Measurements from ENCODE around the gene KIRREL2. TPM values are rescaled to one million over a fixed set of nuclear protein-coding genes. Genes with fewer than 3 reads are reported as not detected.
A peak's percentile ranks its signal among the peaks of the same experiment; 100 is the strongest.
"Not testable (repeated sequence)": the region's sequence is repeated elsewhere in the genome, so short reads cannot be mapped to it uniquely, and the experiment has no call there.

Gene KIRREL2
- total RNA-seq = under 1 TPM in 1 of 2 donors, not detected in 1; 0.06 TPM
- long read RNA-seq = 0 reads

DNA sequence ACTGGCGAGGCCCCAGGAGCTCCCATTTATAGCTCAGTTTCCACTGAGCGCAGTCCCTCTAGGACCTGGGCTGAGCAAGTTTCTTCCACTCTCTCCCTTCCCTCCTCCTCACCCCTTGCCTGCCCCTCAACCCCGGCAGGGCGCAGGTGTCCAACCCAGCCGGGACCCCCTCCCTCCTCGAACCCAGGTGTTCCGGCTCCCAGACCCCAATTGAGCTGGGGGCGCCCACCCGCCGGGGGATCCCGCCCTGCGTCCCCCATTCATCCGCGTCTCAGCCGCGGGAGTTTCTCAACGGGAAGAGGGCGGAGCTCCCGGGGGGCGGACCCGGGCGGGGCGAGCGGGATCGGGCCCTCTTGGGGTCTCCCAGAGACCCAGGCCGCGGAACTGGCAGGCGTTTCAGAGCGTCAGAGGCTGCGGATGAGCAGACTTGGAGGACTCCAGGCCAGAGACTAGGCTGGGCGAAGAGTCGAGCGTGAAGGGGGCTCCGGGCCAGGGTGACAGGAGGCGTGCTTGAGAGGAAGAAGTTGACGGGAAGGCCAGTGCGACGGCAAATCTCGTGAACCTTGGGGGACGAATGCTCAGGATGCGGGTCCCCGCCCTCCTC lies at the start of gene KIRREL2:
Gene KIRREL2 (plus strand): TSS at position 366 of the 604 bp plus-strand sequence. CDS start 209 bp downstream, at position 575.
- DNase-seq (no peak), ATAC-seq (peak; percentile 18 to 56)
- intact Hi-C loops (cut with DNase I) = no loop called here

DNA sequence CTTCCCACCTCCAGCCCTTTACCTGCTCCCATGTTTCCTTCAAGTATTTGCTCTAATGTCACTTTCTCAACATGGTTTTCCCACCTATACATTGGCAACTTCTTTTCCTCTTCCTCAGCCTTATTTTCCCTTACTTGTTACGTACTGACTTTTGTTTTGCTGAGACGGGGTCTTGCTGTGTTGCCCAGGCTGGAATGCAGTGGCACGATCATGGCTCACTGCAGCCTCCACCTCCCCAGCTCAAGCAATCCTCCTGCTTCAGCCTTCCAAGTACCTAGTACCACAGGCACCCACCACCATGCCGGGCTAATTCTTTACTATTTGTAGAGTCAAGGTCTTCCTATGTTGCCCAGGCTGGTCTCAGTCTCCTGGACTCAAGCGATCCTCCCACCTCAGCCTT lies 49.1 kb upstream of the KIRREL2 start:
- ATAC-seq (no peak), DNase-seq (no peak)
- intact Hi-C loops (cut with DNase I) = no loop called here

DNA sequence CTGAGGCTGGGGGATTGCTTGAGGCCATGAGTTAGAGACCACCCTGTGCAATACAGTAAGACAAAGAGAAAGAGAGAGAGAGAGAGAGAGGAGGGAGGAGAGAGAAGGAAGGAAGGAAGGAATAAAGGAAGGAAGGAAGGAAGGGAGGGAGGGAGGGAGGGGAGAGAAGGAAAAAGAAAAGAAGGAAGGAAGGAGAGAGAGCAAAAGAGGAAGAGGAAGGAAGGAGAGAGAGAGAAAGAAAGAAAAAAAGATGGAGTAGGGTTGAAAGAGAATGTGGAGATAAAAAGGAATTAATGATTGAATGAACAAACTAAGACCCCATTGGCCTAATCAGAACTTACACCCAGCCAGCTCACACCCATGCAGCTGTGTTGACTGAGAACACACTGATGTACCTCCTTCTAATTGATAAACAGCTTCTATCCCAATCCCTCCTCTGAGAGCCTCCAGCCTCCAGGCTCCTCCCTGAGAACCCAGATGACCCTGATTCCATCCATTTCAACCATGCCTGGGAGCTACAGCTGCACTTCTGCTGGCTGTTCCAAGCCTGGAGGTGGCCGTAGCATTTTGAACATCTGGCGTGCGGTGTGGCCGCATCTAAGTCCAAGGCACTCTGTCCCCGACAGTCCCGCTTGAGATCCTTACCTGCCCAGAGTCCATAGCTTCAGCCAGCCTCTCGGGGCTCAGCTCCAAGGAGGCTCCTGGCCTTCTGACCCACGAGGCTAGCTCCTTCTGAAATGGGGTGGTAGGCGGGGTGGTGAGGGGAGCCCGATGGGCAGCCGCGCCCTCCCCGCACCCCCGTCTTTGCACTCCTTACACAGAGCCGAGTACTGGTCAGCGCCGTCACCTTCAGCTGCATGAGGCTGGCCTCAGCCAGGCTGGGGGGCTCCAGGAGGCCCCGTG lies 45.1 kb upstream of the KIRREL2 start:
- intact Hi-C loops (cut with DNase I) = no loop called here
- ATAC-seq (no peak), DNase-seq (no peak)

DNA sequence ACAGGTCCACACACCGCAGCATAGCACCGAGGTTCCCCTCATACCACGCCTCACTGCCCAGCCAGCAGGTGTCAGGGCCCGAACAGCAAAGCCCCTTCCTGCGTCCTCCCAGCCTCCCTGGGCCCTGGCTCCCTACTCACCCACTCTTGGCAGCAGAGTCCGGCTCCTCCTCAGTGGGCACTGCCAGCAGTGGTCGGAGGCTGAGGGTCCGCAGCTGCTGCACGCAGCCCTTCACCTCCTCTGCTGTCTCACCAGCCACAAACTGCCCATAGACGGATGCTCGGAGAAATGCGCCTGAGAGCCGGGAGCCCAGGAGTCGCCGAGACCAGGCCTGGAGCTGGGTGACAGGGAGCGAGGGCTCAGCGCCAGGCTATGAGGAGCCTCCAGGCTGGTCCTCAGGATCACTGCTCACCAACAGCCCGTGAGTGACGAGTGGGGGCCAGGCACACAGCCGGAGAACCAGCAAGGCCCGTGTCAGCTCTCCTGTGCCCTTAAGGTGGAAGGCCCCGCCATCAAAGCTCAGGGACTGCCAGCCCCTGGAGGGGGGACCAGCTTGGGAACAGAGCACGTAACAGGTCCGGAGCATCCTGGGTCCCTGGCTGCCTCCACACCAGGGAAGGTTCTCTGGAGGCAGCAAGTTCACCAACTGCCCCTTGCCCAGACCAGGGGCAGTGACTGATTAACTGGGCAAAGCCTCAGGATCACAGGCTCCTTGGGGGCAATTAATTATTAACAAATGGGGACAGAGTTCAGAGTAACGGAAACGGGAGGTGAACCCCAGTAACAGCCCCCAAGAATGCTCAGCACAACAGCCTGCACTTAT lies 44.3 kb upstream of the KIRREL2 start, which contains the start of gene PRODH2:
Gene PRODH2 (minus strand): TSS at position 626 of the 823 bp plus-strand sequence. CDS start 40 bp downstream, at position 586.
- intact Hi-C loops (cut with DNase I) = no loop called here
- ATAC-seq (no peak), DNase-seq (no peak)

DNA sequence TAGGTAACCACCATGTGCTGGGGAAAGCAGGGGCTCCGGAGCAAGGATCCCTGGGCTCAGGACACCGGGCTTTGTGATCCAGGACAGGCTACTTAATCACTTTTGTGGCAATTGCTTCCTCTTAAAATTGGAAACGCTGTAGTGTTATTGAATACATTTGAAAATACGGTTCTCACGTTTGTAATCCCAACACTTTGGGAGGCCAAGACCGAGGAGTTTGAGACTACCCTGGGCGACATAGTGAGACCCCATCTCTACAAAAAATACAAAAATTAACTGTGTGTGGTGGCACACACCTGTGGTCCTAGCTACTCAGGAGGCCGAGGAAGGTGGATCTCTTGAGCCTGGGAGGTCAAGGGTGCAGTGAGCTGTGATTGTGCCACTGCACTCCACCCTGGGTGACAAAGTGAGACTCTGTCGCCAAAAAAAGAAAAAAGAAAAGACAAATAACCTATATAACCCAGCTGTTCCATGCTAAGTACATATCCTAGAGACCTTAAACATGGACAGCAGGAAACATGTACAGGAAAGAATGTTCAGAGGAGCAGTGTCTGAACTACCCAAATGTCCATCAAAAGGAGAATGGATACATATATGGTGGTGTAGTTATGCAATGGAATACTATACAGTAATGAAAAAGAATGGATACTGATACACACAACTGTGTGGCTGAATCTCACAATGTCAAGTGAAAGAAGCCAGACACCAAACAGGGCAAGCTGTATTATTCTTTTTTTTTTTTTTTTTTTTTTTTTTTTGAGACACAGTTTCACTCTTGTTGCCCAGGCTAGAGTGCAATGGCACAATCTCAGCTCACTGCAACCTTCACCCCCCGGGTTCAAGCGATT lies 43.4 kb upstream of the KIRREL2 start:
- intact Hi-C loops (cut with DNase I) = no loop called here
- ATAC-seq (no peak), DNase-seq (no peak)

DNA sequence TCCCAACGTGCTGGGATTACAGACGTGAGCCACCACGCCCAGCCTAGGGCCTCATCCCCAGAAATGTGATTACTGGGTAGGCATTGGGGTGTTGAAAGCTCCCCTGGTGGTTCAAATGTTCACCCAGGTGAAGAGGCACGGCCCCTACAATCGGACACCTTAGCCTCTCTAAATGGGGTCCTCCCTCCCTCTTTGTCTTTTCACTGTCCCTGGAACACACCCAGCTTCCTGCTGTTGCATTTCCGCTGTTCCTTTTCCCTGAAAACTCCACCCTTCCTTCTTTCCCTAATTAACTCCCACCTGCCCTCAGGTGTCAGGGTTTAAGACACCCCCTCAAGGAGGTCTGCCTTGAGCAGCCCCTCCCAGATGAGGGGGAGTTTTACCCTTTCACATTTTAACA lies 40.4 kb upstream of the KIRREL2 start:
- intact Hi-C loops (cut with DNase I) = loop anchor here in 1 of 2 donors (5.0 kb wide), 1 partner anchor 124 kb away; no protein-coding TSS in a partner anchor
- no peak for DNase-seq
- ATAC-seq = no peak

DNA sequence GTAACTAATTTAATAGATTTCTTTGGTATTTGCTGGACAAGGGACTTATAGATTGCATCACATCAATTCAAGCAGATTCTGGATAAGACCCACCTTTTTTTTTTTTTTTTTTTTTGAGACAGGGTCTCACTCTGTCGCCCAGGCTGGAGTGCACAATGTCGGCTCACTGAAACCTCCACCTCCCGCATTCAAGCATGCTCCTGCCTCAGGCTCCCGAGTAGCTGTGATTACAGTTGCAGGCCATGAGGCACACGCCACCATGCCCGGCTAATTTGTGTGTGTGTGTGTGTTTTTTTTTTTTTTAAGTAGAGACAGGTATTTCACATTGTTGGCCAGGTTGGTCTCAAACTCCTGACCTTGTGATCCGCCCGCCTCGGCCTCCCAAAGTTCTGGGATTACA lies 39.9 kb upstream of the KIRREL2 start:
- ATAC-seq (no peak), DNase-seq (no peak)
- intact Hi-C loops (cut with DNase I) = loop anchor here in 1 of 2 donors (5.0 kb wide), 1 partner anchor 125 kb away; no protein-coding TSS in a partner anchor

DNA sequence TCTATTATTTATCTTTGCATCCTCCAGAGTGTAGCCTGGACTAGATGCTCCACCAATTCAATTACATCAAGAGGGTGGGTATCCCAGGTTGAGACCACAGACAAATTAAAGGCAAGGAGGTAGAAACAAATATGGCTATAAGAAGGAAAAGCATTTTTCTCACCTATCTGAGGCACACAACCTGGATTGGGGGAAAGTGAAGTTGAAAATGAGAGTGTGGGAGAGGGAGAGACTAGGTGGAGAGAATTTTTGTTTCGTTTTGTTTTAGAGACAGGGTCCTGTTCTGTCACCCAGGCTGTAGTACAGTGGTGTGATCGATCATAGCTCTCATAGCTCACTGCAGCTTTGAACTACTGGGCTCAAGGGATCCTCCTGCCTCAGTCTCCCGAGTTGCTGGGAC lies 38.3 kb upstream of the KIRREL2 start:
- DNase-seq = no peak
- intact Hi-C loops (cut with DNase I) = loop anchor here in 1 of 2 donors (5.0 kb wide), 1 partner anchor 126 kb away; no protein-coding TSS in a partner anchor
- ATAC-seq = no peak

DNA sequence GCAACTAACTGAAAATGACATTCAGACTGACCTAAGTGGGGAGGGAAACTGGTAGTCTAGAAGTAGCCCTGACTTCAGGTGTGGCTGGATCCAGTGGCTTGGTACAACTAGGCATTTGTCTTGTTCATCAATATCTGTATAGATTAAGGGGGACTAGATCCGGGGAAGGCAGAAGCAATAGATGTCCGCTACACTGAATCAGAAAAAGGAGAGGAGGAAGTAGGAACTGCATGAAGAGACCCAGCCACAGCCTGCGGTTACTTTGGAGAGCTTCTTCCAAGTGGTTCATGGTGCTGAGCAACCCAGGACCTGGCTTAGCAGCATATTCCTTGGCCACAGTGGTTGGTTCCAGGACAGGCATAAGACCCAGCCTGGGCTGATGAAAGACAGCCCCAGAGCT lies 34.1 kb upstream of the KIRREL2 start:
- intact Hi-C loops (cut with DNase I) = no loop called here
- no peak for DNase-seq
- no peak for ATAC-seq

DNA sequence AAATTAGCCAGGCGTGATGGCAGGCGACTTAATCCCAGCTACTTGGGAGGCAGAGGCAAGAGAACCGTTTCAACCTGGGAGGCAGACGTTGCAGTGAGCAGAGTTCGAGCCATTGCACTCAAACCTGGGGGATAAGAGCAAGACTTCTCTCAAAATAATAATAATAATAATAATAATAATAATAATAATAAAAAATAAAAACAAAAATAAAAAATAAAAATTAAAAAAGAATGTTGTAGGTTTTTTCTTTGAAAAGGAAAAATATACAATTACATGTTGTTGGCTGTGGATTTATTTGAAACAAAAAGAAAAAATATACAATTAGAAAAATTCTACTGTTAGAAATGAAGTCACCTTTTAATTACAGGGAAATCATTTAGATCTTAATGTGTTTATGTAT lies 32.6 kb upstream of the KIRREL2 start:
- ATAC-seq (no peak), DNase-seq (no peak)
- intact Hi-C loops (cut with DNase I) = no loop called here

DNA sequence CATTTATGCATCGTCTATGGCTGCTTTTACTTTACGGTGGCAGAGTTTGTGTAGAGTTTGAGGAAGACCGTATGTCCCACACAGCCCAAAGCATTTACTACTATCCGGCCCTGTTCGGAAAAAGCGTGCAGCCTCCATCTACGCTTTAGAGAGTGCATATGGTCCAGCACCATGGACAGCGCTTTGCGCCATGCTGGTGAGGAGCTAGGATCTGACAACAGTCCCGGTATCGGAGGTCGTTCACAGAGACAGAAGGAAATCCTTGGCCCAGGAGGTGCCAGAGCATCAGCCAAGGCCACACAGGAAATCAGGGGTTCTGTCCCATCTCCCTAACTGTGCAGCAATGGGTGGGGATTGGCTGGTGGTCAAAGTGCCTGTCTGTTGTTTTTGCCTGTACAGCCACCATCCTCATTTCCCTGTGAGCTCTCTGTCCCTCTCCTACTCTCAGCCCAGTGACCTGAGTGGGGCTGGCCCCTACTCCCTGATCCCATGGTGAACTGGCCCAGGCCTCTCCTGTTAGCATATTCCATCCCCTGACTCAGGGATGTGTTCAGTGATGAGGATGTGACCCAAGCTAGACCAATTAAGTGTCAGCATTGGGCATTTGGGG lies 27.9 kb upstream of the KIRREL2 start:
- DNase-seq = peak; percentile 68
- ATAC-seq = peak; percentile 57 to 74
- intact Hi-C loops (cut with DNase I) = no loop called here

DNA sequence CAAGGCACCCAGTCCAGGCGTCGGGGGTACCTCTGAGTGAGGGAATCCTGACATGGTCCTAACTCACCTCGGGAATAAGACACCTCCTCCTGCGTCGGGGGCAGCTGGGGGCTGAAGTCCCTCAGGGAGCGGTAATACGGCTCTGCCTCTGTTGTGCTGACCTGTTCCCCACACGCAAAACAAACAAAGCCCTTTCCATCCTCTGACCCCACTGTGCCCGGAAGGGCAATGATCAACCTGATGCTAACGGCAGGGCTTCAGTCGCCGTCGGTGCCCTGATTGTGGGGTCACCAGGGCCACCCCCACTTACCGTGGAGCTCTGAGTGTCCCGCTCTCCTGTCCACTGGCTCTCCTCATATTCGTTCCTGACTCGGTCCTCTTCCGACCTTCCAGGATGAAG lies 25.7 kb upstream of the KIRREL2 start:
- no peak for DNase-seq
- intact Hi-C loops (cut with DNase I) = no loop called here
- ATAC-seq = no peak

DNA sequence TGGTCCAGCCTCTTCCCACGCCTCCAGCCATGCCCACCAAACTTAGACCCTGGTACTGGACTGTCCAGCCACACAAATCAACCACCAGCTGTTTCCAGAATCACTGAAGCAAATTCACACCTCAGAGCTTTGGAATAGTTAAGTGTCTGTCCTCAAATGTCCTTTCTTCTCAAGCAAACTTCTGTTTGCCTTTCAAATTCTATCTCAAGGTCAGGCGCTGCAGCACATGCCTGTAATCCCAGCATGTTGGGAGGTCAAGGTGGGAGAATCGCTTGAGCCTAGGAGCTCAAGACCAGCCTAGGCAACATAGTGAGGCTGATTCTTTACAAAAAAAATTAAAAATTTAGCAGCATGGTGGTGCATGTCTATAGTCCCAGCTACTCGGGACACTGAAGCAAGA lies 24.7 kb upstream of the KIRREL2 start:
- DNase-seq (no peak), ATAC-seq (no peak)
- intact Hi-C loops (cut with DNase I) = no loop called here

DNA sequence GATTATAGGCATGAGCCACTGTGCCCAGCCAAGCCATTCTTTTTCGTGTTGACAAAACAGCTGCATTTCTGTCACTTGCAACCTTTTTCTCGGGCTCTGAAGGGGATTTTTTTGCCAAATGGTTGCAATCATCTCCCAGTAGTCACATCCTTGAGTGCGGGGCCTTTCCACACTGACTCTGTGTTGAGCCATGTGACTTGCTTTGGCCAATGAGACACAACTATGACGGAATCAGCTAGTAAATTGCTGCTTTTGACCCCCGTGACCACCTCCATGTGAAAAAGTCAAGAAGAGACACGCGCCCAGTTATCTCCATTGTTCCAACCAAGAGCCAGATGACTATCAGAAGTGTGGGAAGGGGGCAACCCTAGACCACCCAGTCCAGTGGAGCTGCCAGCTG lies 22.7 kb upstream of the KIRREL2 start:
- intact Hi-C loops (cut with DNase I) = no loop called here
- no peak for DNase-seq
- ATAC-seq = no peak

DNA sequence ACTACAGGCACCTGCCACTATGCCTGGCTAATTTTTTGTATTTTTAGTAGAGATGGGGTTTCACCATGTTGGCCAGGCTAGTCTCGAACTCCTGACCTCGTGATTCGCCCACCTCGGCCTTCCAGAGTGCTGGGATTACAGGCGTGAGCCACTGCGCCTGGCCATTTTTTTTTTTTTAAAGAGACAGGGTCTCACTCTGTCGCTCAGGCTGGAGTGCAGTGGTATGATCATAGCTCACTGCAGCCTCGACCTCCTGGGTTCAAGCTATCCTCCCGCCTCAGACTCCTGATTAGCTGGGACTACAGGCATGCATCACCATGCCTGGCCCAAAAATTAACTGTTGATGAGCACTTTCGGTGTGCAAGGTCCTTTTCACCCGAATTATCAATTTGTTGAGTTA lies 20.6 kb upstream of the KIRREL2 start:
- DNase-seq; ATAC-seq; intact Hi-C loops (cut with DNase I): not testable (repeated sequence)

DNA sequence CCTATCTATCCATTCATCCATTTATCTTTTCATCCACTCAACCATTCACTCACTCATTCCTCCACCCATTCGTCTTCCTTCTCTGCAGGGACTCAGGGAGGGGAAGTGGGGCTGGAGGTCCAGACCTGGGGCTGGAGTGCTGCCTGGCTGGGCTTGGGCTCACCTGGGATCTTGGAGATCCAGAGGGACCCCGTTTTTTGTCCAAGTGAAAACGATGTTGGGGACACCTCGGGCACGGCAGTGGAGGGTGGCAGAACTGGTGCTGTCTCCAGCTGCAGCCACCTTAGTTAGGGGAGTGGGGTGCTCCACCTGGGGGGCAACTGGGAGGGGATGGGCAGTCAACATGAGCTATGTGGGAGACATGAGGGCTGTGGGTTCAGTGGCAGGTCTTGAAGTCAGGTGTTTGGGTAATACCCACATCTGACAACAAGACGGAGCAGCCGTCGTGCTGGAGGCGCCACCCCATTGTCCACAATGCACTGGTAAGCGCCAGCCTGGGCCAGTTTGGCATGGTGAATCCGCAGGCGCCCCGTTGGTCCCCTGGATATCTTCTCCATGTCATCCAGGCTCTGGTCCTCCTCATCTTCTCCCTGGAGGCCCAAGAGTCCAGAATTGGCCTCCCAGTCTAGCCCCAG lies 14.6 kb upstream of the KIRREL2 start:
- no peak for DNase-seq
- intact Hi-C loops (cut with DNase I) = no loop called here
- no peak for ATAC-seq

DNA sequence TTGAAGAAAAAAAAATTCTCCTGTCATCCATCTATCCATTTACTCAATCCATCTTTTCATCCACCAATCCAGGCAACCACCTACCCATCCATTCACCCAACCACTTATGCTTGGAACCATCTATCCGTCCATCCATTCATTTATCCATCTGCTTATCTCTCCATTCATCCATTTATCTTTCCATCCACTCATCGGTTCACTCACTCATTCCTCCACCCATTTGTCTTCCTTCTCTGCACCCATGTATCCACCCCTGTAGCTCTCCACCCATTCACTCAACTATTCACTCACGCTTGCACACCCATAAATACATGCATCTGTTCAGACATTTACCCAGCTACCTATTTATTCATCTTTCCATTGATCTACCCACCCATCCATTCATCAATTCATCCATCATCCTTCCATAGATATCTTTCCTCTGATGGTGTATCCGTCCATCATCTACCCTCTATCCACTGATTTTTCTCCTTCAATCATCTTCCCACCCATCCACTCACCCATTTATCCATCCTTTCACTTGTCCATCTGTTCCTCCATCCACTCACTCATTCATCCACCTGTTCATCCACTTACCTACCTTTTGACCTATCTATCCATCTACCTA lies 13.9 kb upstream of the KIRREL2 start:
- ATAC-seq = no peak
- intact Hi-C loops (cut with DNase I) = no loop called here

More for the DNA sequence above, 13.9 kb upstream of the KIRREL2 start:
- no peak for DNase-seq

All from left cardiac atrium (tissue), 4 donors.